Trophoblast cell (in vitro differentiated cells and primary cell): ENCODE measurements around the gene GOLGA7B.

Source experiments
- DNase-seq, 2 donors: peaks; one replicate each; pipeline ENCODE4 v3.0.0-alpha.2; 2016
- H2AFZ ChIP-seq: 2 replicates; pipeline ENCODE4 v1.6.1; 2013; ENCODE audit warnings: low read length, moderate library complexity, mild to moderate bottlenecking; ENCODE audit not compliant: insufficient read depth, poor library complexity
- H2AK5ac ChIP-seq: 2 replicates; pipeline ENCODE4 v1.6.1; 2013; ENCODE audit warnings: mild to moderate bottlenecking, low read length
- H2BK120ac ChIP-seq: 2 replicates; pipeline ENCODE4 v1.6.1; 2013; ENCODE audit warnings: low read length, mild to moderate bottlenecking, moderate library complexity; ENCODE audit not compliant: insufficient read depth, poor library complexity
- H2BK12ac ChIP-seq: 2 replicates; pipeline ENCODE4 v1.6.1; 2013; ENCODE audit warnings: mild to moderate bottlenecking, low read length, moderate library complexity
- H2BK5ac ChIP-seq: 2 replicates; pipeline ENCODE4 v1.6.1; 2013; ENCODE audit warnings: low read length, low read depth, moderate library complexity, mild to moderate bottlenecking; ENCODE audit not compliant: poor library complexity
- H3K14ac ChIP-seq: 2 replicates; pipeline ENCODE4 v1.6.1; 2013; ENCODE audit warnings: mild to moderate bottlenecking, low read length
- H3K18ac ChIP-seq: 2 replicates; pipeline ENCODE4 v1.6.1; 2013; ENCODE audit warnings: mild to moderate bottlenecking, low read length
- H3K23ac ChIP-seq: 2 replicates; pipeline ENCODE4 v1.6.1; 2013; ENCODE audit warnings: low read length
- H3K27ac ChIP-seq: 2 replicates; pipeline ENCODE4 v1.5.1; 2013; ENCODE audit warnings: low read depth, mild to moderate bottlenecking, inconsistent platforms, low read length, moderate library complexity
- H3K27me3 ChIP-seq: 2 replicates; pipeline ENCODE4 v1.6.1; 2013; ENCODE audit warnings: inconsistent platforms, mild to moderate bottlenecking, low read length, moderate library complexity; ENCODE audit not compliant: insufficient read depth
- H3K36me3 ChIP-seq, 2 experiments: 1 replicate in 1 of 2; 2 replicates in 1 of 2; pipeline ENCODE4 v1.6.1; 2013; ENCODE audit warnings: low read length in 2 of 2, mild to moderate bottlenecking in 2 of 2, moderate library complexity in 1 of 2; ENCODE audit not compliant: insufficient read depth in 2 of 2, control insufficient read depth in 1 of 2
- H3K4ac ChIP-seq: 2 replicates; pipeline ENCODE4 v1.6.1; 2013; ENCODE audit warnings: low read depth, mild to moderate bottlenecking, low read length, moderate library complexity
- H3K4me1 ChIP-seq, 2 experiments: 1 replicate in 1 of 2; 2 replicates in 1 of 2; pipeline ENCODE4 v1.6.1; 2013; ENCODE audit warnings: low read length in 2 of 2, mild to moderate bottlenecking in 2 of 2, moderate library complexity in 1 of 2; ENCODE audit not compliant: insufficient read depth in 2 of 2, control insufficient read depth in 1 of 2
- H3K4me2 ChIP-seq: 2 replicates; pipeline ENCODE4 v1.6.1; 2013; ENCODE audit warnings: inconsistent platforms, mild to moderate bottlenecking, low read length, moderate library complexity
- H3K4me3 ChIP-seq: 2 replicates; pipeline ENCODE4 v1.5.1; 2013; ENCODE audit warnings: mild to moderate bottlenecking, low read depth, low read length, inconsistent platforms
- H3K79me1 ChIP-seq: one replicate; pipeline ENCODE4 v1.6.1; 2013; ENCODE audit warnings: low read length
- H3K79me2 ChIP-seq: 2 replicates; pipeline ENCODE4 v1.6.1; 2013; ENCODE audit warnings: low read length, mild to moderate bottlenecking; ENCODE audit not compliant: control insufficient read depth, insufficient read depth, poor library complexity
- H3K9ac ChIP-seq: 2 replicates; pipeline ENCODE4 v1.6.1; 2013; ENCODE audit warnings: mild to moderate bottlenecking, low read length
- H3K9me3 ChIP-seq: 2 replicates; pipeline ENCODE4 v1.6.1; 2013; ENCODE audit warnings: low read depth, mild to moderate bottlenecking, control low read depth, inconsistent platforms, low read length; ENCODE audit not compliant: insufficient read depth
- H4K12ac ChIP-seq: 2 replicates; pipeline ENCODE4 v1.6.1; 2013; ENCODE audit warnings: low read depth, mild to moderate bottlenecking, low read length, moderate library complexity
- H4K8ac ChIP-seq: 2 replicates; pipeline ENCODE4 v1.6.1; 2013; ENCODE audit warnings: low read depth, mild to moderate bottlenecking, low read length, moderate library complexity
- H4K91ac ChIP-seq: one replicate; pipeline ENCODE4 v1.6.1; 2013; ENCODE audit warnings: low read depth, mild to moderate bottlenecking, low read length, moderate library complexity
- WGBS: extraction: QIAGEN DNeasy Blood & Tissue Kit; methylation state at CpG from one replicate; pipeline ENCODE4 v1.1.7; 2013; ENCODE audit warnings: missing lambda C conversion rate; ENCODE audit not compliant: insufficient read length, insufficient coverage; ENCODE audit errors: extremely low coverage; 5-methylcytosine and 5-hydroxymethylcytosine counted together

Gene GOLGA7B

DNA sequence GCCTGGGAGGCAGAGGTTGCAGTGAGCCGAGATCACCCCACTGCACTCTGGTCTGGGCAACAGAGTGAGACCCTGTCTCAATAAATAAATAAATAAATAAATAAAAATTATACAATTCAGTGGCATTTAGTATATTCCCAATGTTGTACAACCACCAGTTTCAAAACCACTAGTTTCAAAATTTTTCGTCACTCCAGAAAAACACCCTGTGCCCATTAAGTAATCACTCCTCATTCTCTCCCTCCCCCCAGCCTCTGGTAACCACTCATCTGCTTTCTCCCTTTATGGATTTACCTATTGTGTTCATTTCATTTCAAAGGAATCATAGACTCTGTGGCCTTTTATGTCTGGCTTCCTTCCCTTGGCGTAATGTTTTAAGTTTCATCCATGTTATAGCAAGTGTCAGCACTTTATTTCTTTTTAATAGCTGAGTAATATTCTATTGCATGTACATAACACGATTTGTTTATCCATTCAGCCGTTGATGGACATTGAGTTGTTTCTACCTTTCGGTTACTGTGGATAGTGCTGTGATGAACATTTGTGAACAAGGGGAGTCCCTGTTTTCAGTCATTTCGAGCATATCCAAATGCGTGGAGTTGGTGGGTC is 29.4 kb upstream of the GOLGA7B start:
- no peak overlapping the region for H3K4ac ChIP-seq
- no peaks in the 10 kb centered on the region for H3K27me3 ChIP-seq
- H3K4me1 ChIP-seq = no peaks in the 10 kb centered on the region
- no peaks in the 10 kb centered on the region for H3K79me1 ChIP-seq
- no peaks in the 10 kb centered on the region for H3K9me3 ChIP-seq
- H2AFZ ChIP-seq = no peak overlapping the region
- no peak overlapping the region for H4K91ac ChIP-seq
- H3K4me3 ChIP-seq = no peak overlapping the region
- H3K79me2 ChIP-seq = no peaks in the 10 kb centered on the region
- H3K23ac ChIP-seq = no peak overlapping the region
- H4K12ac ChIP-seq = no peak overlapping the region
- H2BK12ac ChIP-seq = no peak overlapping the region
- H3K4me2 ChIP-seq = no peak overlapping the region
- no peak overlapping the region for H3K18ac ChIP-seq
- H4K8ac ChIP-seq = no peak overlapping the region
- no peak overlapping the region for H2BK5ac ChIP-seq
- no peak overlapping the region for H2AK5ac ChIP-seq
- no peaks in the 10 kb centered on the region for H3K36me3 ChIP-seq
- H3K27ac ChIP-seq = no peak overlapping the region
- WGBS = no CpG with 5 or more reads among the region's 8 CpGs
- DNase-seq = no peak
- H2BK120ac ChIP-seq = no peak overlapping the region
- no peak overlapping the region for H3K9ac ChIP-seq
- H3K14ac ChIP-seq = no peak overlapping the region

DNA sequence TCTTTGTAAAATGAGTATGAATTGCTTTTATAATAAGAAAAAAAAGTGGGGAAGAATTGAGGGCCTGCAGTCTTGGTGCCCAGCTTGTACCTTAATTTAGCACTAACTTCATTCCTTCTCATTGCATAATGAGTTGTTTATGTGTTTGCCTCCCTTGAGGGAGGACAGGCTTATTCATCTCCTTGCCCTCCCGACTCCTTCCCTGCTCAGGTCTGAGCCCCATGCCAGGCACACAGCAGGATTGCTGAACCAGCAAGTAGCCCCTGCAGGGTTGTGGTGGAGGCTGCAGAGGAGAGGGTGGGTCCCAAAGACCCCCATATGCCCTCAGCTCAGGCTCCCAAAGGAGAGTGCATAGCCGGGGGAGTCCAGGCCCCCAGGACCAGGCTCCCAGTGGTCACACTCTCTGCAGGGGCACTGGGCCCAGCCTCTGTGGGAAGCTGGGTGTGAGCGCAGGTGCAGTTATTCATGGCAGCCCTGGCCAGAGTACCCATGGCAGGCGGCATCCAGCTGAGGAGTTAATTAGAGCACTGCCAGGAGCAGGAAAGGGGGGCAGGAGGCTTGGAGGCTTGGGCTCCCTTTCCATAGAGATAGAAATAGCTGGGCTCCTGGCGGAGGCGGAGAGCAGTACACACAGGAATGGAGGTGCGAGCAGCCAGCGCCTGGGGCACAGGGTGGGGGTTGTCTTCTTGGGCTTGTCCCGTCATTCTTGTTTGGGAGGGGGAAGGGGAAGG is 28.2 kb upstream of the GOLGA7B start:
- H3K14ac ChIP-seq = no peak overlapping the region
- H3K9ac ChIP-seq = no peak overlapping the region
- no peak overlapping the region for H3K4me3 ChIP-seq
- no peak overlapping the region for H4K12ac ChIP-seq
- no peak overlapping the region for H3K4me2 ChIP-seq
- H3K9me3 ChIP-seq = no peaks in the 10 kb centered on the region
- no peak overlapping the region for H3K18ac ChIP-seq
- no peak overlapping the region for H3K23ac ChIP-seq
- no peaks in the 10 kb centered on the region for H3K36me3 ChIP-seq
- no peaks in the 10 kb centered on the region for H3K4me1 ChIP-seq
- H3K27ac ChIP-seq = no peak overlapping the region
- H3K4ac ChIP-seq = no peak overlapping the region
- no peak overlapping the region for H2BK5ac ChIP-seq
- H4K91ac ChIP-seq = no peak overlapping the region
- no peak for DNase-seq
- H3K27me3 ChIP-seq = no peaks in the 10 kb centered on the region
- no peak overlapping the region for H2BK12ac ChIP-seq
- no peak overlapping the region for H4K8ac ChIP-seq
- H2BK120ac ChIP-seq = no peak overlapping the region
- no CpG with 5 or more reads among the region's 9 CpGs for WGBS
- H2AFZ ChIP-seq = no peak overlapping the region
- no peaks in the 10 kb centered on the region for H3K79me2 ChIP-seq
- H2AK5ac ChIP-seq = no peak overlapping the region
- H3K79me1 ChIP-seq = no peaks in the 10 kb centered on the region

DNA sequence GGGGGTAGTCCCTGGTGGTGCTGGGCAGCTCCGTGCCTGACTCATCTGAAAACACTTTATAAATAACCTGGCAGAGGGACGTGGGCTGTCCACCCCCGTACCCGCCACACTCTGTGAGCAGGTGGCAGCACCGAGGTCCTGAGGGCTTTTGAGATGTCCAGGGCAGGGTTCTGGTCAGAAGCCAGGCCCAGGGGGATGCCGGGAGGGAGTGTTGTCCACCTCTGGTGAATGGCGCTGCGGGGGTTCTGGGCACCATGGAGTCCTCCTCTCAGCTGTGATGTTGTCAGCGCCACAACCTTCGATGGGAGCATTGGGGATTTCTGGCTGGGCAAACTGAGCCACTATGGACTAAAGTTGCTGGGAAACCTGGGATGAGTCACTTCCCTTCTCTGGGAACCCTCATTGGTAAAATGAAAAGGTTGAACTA is 27.4 kb upstream of the GOLGA7B start:
- no peak overlapping the region for H3K4me2 ChIP-seq
- H3K27me3 ChIP-seq = no peaks in the 10 kb centered on the region
- no peak overlapping the region for H2BK120ac ChIP-seq
- H3K4ac ChIP-seq = no peak overlapping the region
- no peak overlapping the region for H3K27ac ChIP-seq
- H2AK5ac ChIP-seq = no peak overlapping the region
- no peak overlapping the region for H3K23ac ChIP-seq
- no peaks in the 10 kb centered on the region for H3K79me2 ChIP-seq
- no peak overlapping the region for H4K12ac ChIP-seq
- H3K4me1 ChIP-seq = no peaks in the 10 kb centered on the region
- no peak overlapping the region for H2BK5ac ChIP-seq
- no peak overlapping the region for H2BK12ac ChIP-seq
- no peak for DNase-seq
- no peak overlapping the region for H3K9ac ChIP-seq
- no peaks in the 10 kb centered on the region for H3K9me3 ChIP-seq
- no peak overlapping the region for H4K8ac ChIP-seq
- no peak overlapping the region for H2AFZ ChIP-seq
- no peak overlapping the region for H3K14ac ChIP-seq
- no peak overlapping the region for H3K18ac ChIP-seq
- H3K79me1 ChIP-seq = no peaks in the 10 kb centered on the region
- WGBS = no CpG with 5 or more reads among the region's 10 CpGs
- no peak overlapping the region for H3K4me3 ChIP-seq
- no peaks in the 10 kb centered on the region for H3K36me3 ChIP-seq
- H4K91ac ChIP-seq = no peak overlapping the region

DNA sequence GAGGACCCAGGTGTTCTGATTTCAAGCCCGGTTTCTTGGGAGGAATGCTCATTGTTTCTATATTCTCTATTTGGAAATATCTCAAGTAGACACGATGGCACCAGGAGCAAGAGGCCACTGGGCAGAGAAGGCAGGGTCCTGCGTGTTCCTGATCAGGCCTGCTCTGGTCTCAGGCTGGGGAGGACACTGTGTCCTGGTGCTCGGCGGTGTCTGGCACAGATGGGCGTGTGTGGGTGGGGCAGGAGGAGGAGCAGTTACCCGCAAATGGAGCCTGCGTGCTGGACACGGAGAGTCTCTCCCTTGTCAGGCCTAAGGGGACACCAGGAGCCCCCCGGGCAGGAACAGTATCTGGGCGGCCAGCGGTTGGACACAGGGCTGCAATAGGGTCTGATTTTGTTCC is 25.9 kb upstream of the GOLGA7B start:
- no CpG with 5 or more reads among the region's 12 CpGs for WGBS
- Histone ChIP-seq H3K9ac (no peak overlapping the region), H3K4ac (no peak overlapping the region), H2BK120ac (no peak overlapping the region), H3K4me2 (no peak overlapping the region), H3K27me3 (no peaks in the 10 kb centered on the region), H2AFZ (no peak overlapping the region), H3K23ac (no peak overlapping the region), H4K8ac (no peak overlapping the region), H4K91ac (no peak overlapping the region), H3K79me2 (no peaks in the 10 kb centered on the region), H3K27ac (no peak overlapping the region), H2BK5ac (no peak overlapping the region), H3K79me1 (no peaks in the 10 kb centered on the region), H3K14ac (no peak overlapping the region), H3K4me3 (no peak overlapping the region), H3K18ac (no peak overlapping the region), H3K4me1 (no peaks in the 10 kb centered on the region), H3K9me3 (no peaks in the 10 kb centered on the region), H2AK5ac (no peak overlapping the region), H3K36me3 (no peaks in the 10 kb centered on the region), H4K12ac (no peak overlapping the region), H2BK12ac (no peak overlapping the region)
- no peak for DNase-seq
